ENCODE data around the gene IL1RAPL2.
"Not testable (repeated sequence)": the region's sequence is repeated elsewhere in the genome, so short reads cannot be mapped to it uniquely, and the experiment has no call there.

IL1RAPL2 gene

DNA sequence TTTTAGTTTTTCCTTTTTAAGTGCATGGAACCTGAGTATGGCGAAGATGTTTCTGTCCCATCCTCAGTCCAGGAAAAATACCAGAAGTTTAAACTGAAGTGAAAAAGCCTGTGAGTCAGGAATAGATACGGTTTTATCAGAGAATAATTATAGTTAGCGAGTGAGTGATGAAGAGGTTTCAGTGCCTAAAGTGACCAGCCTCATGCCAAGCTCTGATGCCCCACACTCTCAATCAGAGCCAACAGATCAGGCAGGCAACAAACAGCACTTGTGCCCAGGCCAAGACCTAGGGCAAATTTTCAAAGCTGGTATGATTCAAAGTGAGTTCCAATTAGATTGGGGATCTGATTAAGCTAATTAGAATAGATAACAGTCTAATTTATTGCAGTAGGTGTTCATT is 1043.5 kb downstream of the IL1RAPL2 start:
- DNase-seq (ENCODE audit: low read depth) = no peak

DNA sequence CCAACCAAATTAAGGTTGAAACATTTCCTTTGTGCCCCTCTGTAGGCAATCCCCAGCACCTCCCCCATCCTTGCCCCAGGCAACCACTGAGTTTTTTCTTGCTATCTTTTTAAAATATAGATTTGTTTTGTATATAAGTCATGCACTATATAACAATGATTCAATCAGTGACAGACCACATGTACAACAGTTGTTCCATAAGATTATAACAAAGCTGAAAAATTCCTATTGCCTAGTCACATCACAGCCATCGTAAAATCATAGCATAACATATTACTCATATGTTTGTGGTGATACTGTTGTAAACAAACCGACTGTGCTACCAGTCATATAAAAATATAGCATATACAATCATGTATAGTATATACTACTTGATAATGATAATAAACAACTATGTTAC is 1044.4 kb downstream of the IL1RAPL2 start:
- DNase-seq (ENCODE audit: low read depth) = no peak

DNA sequence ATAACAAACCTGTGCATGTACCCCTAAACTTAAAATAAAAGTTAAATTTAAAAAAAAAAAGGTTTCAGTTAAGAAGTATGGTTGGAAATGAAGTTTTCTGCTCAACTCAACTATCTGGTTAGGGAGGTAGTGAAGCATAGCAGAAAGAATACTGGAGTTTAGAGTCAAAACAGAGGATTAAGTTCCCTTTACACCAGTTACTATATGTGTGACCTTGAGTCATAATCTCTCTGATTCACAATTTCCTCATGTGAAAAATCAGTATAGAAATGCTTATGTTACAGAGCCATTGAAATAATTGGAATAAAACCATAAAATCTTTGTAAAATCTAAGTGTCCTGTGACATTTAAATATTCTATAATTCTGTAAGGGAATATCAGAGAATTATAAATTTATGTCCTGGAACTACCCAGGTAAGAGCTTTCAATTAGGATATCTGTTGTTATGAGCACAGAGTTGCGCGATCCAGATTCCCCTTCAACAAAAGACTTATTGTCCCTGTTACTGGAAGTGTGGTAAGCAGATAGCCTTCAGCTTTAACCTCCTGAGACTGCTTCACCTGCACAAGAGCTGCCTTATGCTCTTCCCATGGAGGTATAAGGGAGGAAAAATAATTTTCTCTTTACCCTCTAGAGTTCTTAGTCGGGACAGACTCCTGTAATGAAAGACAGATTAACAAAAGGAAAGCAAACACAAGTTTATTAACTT is 1052.5 kb downstream of the IL1RAPL2 start:
- DNase-seq (ENCODE audit: low read depth) = no peak

DNA sequence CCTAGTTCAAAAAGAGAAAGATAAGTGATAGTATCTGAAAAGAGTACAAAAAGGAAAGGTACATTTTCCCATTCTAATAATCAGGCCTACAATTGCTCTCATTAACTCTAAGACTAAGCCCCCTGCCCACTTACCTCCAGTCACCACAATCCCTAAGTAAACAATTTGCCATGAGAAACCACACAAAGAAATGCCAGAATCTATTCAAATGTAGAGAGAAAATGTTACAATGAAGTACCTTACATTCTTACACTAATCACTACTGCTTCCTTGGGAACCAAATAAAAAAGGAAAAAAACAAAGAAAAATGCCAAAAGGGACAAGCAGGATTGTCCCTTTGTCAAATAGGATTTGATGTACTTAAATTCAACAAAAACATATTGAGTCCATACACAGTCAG is 1068.2 kb downstream of the IL1RAPL2 start:
- DNase-seq (ENCODE audit: low read depth) = no peak

DNA sequence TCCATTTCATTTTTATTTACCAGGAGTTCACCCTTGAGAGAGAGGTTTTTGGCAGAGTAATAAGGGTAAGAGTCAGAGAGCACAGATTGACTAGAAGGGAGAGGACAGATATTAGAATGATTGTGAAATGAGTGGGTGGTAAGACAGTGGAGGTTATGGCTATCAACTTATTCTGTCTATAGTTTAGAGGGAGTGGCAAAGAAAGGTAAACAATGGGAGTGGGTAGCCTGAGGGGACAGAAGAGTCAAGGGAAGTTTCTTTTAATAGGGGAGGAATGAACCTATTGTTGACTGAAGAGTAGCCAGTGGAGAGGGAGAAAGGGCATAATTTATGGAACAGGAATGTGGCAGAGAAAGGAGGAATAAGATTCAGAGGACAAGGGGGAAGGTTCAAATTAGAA is 1069.8 kb downstream of the IL1RAPL2 start:
- DNase-seq (ENCODE audit: low read depth) = no peak

DNA sequence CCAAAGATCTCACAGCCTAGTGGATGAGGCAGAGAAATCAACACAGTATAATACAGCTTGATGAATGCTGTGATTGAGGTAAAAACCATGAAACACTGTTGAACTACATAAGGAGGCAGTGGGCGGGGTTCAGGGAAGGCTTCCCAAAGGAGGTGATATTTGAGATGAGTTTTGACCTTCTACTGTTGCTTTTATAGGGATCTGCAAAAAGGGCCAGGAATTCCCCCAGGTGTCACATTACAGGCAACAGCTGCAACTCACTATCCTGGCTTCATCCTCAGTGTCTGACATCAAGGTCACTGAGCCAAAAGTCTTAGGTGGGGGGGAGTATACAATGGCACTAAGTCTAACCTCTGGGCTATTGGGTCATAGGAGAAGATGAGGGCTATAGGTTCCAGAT is 1070.7 kb downstream of the IL1RAPL2 start:
- DNase-seq (ENCODE audit: low read depth) = no peak

DNA sequence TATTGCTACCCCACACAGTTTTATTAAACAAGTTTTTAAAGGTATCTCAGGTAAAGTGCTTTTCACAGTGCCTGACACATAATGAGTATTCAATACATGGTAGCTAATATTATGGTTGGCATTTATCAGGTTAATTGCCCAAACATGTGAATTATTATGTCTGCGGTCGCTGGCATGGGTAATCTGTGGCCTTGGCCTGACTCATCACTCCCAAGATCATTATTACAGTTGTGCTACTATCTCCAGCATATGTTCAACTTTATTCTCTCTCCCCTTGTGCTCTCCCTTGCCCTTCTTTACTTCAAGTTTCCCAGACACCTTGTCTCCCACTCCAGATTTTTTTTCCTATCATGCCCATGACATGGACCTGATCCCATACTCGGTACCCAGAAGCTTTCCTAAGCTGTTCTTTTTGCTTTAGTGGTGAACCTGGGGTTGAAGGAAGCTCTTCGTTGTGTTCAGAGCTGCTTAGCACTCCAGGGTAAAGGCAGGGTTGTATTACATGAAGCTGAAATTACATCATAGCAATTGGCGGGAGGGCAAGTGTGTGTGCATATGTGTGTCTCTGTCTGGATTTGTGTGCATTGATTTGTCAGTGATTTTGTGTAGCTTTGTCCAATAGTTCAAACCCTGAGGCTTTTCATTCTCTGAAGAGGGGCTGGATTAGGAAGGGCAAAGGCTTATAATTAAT is 1079.8 kb downstream of the IL1RAPL2 start:
- no peak for DNase-seq (ENCODE audit: low read depth)

DNA sequence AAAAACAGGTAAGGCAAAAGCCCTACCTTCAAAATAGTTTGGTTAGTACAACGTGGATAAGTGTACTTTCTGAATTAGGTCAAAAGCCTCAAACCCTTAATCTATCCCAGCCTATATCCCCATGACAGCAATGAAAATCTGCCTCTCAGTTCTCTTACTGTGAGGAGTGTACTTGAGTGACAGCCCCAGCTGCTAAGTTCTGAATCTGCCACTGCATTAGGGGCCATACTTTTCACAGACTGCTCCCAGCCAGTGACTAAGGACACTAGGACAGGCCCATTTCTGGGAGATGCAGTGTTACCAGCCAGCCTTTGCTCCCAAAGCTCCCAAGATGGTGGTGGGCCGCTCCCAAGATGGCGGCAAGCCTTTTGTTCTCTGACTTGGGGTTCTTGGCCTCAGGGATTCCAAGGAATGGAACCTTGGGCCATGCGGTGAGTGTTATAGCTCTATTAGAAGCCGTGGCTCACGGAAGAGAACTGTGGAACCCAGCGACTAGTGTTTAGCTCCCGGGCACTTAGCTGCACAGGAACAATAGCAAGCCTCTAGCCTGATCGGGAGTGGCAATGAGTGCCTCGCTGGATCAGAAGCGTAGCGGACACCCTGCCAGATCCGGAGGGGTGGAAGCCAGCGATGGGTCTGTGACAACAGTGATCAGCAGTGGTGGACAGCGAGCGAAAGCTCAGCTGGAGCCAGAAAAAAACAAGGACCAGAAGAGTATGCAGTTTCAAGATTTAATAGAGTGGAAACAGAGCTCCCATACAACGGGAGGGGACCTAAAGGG is 1080.8 kb downstream of the IL1RAPL2 start:
- no peak for DNase-seq (ENCODE audit: low read depth)

DNA sequence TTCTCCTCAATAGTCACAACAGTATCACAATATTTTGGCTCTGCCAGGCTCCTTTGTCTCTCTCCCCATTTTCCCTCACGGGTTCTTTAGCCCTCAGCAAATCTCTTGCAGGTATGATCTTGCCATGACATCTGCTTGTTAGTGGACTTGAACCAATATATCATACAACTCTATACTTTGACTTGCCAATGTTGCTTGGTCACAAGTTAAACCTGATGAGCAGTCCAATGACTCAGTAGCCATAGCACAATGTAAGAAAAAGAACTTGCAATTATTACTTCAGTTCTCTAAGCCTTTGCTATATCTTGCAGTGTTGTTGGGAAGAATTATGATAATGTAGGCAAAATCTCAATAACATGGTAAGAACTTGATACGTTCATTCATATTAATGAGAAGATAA is 1081.8 kb downstream of the IL1RAPL2 start:
- DNase-seq (ENCODE audit: low read depth) = no peak

DNA sequence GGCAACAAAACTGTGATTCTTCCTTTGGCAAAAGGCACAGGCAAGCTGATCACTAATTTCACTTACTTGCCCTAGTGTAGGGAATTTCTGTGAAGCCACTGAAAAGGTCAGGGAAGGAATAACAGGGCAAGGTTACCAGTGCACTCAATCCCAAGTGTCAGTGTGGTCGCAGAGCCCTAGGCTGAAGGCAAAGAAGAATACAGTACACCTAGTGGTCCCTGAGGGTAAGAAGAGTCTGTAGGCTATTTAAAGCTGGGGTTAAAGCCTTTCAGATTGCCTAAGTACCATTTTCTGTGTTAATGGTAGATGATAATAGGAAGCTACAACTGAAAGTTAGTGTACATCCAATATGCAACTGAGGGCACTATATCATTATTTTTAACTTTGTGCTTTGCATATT is 1082.7 kb downstream of the IL1RAPL2 start:
- no peak for DNase-seq (ENCODE audit: low read depth)

DNA sequence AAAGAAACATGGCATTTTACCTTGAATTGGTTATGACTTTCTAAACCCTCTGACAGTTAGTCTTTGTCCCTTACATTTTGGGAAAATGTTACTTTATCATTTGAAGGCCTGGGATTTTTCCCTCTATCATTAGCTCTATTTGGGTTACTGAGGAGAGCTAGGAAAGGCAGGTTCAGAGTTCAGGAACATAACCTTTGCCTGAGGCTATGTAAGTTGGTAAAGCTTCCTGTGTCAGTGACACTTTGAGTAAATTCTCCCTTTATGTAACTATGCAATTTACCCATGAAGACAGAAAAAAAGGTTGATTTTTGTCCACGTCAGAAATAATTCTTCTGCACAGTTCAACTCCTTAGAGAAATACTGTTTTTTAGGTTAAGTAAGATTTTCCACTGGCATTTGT is 1084.6 kb downstream of the IL1RAPL2 start:
- DNase-seq (ENCODE audit: low read depth) = no peak

DNA sequence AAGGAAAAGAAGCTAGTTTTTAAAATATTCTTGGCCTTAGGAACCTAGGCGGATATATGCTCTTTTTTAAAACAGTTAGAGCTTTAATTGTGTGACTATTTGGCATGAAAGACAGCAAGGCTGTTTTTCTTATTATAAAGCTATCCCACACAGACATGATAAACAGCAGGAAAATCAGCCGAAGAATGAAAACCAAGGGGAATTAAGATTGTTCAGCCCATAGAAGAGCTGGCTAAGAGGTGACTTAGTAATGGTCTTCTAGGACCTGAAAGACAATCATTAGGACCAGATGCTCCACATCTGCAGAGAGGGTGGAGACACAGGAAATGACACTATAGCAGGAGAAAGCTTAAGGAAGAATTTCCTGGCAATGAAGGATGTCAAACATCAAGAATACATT is 1085.0 kb downstream of the IL1RAPL2 start:
- DNase-seq (ENCODE audit: low read depth) = no peak

DNA sequence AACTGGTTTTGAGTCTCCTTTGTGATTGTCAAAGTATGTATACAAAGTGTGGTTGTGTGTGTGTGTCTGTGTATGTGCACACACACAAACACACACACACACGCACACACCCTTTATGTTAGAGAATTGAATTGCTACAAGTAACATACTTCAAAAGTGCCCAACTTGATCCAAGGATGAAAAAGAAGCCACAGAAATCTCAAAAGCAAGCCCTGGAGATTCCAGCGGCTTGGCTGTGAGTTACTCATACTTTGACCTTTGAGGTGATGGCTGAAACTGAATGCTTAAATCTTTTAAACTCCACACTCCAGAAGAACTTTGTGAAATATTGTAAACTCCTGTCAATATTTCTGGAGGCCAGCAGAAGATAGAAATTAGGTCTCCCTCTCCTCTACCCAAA is 1087.9 kb downstream of the IL1RAPL2 start:
- no peak for DNase-seq (ENCODE audit: low read depth)

DNA sequence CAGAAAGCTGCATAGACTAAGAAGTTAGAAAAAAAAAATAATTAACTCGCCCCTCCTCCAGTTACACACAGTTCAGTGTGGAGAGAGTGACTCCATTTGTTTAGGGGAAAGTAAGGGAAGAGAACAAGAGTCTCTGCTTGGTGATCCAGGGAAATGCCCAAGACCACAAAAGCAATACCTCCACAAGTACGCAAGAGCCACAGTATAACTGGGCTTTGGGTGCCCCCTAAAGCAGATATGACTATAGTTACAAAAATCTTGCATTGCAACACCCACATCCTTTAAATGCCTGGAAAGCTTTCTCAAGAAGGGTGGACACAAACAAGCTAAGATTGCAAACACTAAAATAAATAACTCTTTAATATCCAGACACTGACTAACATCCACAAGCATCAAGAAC is 1092.1 kb downstream of the IL1RAPL2 start:
- DNase-seq (ENCODE audit: low read depth) = no peak

DNA sequence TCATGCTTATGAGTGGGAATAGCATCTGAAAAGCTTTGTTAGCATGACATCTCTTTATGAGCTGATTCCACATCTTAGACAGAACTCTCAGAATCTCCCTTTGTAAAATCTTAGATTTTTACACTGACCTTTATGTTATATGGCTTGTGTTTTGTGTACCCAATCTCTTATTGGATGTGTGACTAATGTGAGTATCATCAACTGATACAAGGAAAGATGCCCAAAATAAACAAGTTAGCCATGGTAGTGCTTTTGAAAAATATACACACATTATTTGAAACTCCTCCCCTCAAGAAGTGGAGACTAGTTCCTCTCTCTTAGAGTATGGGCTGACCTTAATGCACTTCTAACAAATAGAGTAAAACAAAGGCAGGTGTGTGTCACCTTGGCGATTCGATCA is 1096.2 kb downstream of the IL1RAPL2 start:
- no peak for DNase-seq (ENCODE audit: low read depth)

DNA sequence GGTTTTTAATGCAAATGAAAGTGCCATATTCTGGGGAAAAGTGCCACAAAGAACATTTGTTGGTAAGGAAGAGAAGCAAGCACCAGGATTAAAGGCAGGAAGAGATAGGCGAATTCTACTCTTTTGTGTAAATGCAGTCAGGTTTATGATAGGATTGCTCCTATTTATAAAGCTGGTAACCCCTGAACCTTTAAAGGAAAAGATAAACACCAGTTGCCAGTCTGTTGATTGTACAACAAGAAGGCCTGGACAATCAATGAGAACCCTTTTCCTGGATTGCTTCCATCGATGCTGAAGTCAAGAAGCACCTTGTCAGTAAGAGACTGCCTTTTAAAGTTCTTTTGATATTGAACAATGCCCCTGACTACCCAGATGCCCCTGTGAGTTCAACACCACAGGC is 1098.2 kb downstream of the IL1RAPL2 start:
- DNase-seq (ENCODE audit: low read depth) = no peak

DNA sequence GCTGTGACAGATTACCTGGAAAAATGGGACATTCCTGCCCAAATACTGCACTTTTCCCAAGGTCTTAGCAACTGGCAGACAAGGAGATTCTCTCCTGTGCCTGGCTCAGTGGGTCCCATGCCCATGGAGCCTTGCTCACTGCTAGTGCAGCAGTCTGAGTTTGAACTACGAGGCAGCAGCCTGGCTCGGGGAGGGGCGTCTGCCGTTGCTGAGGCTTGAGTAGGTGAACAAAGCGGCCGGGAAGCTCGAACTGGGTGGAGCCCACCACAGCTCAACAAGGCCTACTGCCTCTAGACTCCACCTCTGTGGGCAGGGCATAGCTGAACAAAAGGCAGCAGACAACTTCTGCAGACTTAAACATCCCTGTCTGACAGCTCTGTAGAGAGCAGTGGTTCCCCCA is 1118.3 kb downstream of the IL1RAPL2 start:
- not testable (repeated sequence) for DNase-seq (ENCODE audit: low read depth)

DNA sequence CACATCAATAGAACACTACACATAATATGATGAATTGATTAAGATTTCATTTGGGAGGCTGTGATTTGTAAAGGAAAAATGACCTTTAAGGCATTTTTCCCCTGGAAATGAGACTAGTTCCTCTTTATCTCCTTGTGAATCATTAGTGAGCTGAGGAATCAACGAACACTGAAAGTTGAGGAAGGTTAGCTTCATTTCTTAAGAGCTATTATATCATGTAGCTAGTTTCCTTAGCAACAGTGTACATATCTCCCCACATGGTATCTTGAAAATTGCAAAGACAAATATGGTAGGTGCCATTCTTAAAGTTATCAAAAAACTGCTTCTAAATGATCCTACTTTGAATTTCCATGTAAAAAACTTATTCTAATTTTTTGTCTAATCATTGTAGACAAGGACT is 1128.8 kb downstream of the IL1RAPL2 start:
- no peak for DNase-seq (ENCODE audit: low read depth)

DNA sequence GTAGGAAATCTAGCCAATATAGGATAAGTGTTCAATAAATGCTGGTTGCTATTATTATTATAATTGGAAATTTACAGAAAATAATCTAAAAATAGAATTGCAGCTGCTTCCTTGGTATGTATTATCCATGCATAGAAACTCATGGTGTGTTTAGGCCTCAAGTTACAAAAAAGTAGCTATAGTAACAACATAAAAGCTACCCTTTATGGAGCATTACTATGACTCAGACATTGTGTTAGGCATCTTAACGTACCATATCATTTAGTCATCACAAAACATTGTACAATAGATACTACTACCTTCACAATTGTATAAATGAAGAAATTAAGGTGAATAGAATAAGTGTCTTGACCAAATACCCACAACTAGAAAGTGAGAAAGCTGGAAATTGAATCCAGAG is 1129.5 kb downstream of the IL1RAPL2 start:
- no peak for DNase-seq (ENCODE audit: low read depth)

DNA sequence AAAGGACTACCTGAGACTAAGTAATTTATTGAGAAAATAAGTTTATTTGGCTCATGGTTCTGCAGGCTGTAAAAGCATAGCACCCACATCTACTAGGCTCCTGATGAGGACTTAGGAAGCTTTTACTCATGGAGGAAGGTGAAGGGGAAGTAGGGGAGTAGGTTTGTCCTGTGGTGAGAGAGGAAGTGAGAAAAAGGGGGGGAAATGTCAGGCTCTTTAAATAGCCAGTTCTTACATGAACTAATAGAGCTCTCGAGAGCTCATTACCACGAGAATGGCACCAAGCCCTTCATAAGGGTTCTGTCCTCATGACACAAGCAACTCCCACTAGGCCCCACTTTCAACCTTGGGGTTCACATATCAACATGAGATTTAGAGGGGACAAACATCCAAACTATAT is 1130.9 kb downstream of the IL1RAPL2 start:
- DNase-seq (ENCODE audit: low read depth) = no peak

DNA sequence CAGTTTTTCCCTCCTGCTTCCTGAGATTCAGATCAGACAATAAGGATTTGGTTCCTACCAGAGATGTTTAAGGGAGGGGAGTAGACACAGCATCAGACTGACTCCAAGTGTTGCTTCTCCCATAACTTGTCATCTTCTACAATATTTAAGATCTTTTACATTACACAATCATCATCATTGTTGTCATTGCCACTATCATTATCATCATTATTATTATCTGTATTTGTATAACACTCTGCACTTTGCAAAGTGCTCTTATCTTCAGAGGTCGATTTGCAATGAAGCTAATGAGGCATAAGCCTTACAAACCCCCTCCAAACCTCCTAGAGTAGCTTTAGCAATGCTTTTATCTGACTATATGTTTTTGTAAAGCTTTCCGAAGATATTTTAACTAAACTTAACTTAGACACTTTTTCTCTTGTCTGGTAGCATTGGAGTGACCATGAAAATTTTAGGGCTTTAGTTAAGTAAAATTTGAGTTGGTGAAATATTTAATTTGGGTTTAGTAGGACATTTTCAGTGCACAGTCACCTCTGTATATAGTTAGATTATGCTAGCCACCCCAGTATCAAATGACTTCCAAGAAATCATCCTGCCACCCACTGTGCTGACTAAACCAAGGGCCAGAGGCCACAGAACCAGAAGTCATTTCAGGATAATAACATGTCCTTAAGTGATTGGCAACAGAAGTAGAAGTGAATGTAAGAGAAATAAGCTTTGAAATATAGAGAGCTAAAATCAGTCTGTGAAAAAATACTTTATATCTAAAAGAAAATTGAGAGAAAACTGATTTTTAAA is 1132.2 kb downstream of the IL1RAPL2 start:
- DNase-seq (ENCODE audit: low read depth) = no peak

DNA sequence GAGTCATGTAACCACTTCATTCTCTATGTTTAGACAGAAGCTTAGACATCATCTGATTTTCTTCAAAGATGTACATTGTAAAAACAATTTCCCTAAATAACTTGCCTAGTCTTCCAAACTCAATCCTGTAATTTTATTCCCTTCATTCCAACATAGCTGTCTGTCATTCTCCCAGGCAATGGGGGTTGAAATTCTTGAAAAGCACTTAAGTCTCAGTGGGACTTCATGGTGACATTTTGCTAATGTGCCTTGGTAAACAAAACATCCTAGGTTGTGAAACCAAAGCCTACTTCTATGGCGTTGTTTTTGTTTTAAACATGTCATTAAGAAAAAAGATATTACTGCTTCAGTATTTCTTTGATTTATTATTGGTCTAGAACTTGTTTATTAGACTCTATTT is 1134.3 kb downstream of the IL1RAPL2 start:
- DNase-seq (ENCODE audit: low read depth) = no peak
